ENCODE measurements around the gene EMSY. TPM values are rescaled to one million over a fixed set of nuclear protein-coding genes. Genes with fewer than 3 reads are reported as not detected.

Gene EMSY
- total and polyA plus RNA-seq, 2 of the 13 experiments (the other 11 are each of a cell fraction or from before 2014, with no cell fraction given), result 11.6 to 18.5 TPM

- FAIRE-seq, result no peak
- WGBS (ENCODE audit: low lambda C conversion rate), result 63% methylated on average over 4 of the region's 4 CpGs
Measured at GRCh38 chr11:76524461-76524860, 79.6 kb downstream of the EMSY start.

More at GRCh38 chr11:76524461-76524860, 79.6 kb downstream of the EMSY start:
- peaks cover 1 to 16% of the 10 kb centered on the region in 2 experiments; a peak in 2 of 5 replicates for H3K36me3 ChIP-seq (replicated peaks in 1 of 2; ENCODE audit: control insufficient read depth in 1 of 2, insufficient read depth in 2 of 2, low read length in 2 of 2)
- no peaks in the 10 kb centered on the region for H3K27me3 ChIP-seq (ENCODE audit: control insufficient read depth in 1 of 2, insufficient read depth in 2 of 2, low read length in 2 of 2)
- H3K4me2 ChIP-seq (ENCODE audit: low read depth, low read length), result peak overlapping the region; percentile 36; the same call in 1 of the 2 replicates
- peaks cover 51% of the 10 kb centered on the region for H3K4me1 ChIP-seq (ENCODE audit: insufficient read depth, low read length)
- no TSS peak for BruUV-seq (replicated peaks)
- ChIA-PET POLR2A (no interaction called here), CTCF (ENCODE audit: low intra/inter-chr PET ratio, low total read pairs) (no interaction called here)
- intact Hi-C loops (cut with micrococcal nuclease; ENCODE audit: unreplicated experiment), result no loop called here
- H3K9ac ChIP-seq (ENCODE audit: insufficient read depth, low read depth, low read length), result no peak overlapping the region
- DNase-seq (ENCODE audit: low spot score), result peak; percentile 36
- no peaks in the 10 kb centered on the region for H3K9me3 ChIP-seq (ENCODE audit: low read length)
- ATAC-seq, result peak; percentile 17; the same call in 1 of the 3 replicates
- in situ Hi-C loops (cut with HindIII; ENCODE audit: extremely low pct_ligation_motif_present, low pct_unique_long_range_greater_than_20kb), result no loop called here
- peak overlapping the region; percentile 27 for H3K27ac ChIP-seq (ENCODE audit: extremely low read length, insufficient read depth, low read length)
- H3K79me2 ChIP-seq (ENCODE audit: insufficient read depth, low read length), result no peaks in the 10 kb centered on the region
- H3K4me3 ChIP-seq (replicated peaks in 1 of 3; ENCODE audit: insufficient read depth in 1 of 3, low read depth in 2 of 3, low read length in 3 of 3), result no peak overlapping the region
- TF ChIP-seq PRPF4 (IDR thresholded peaks at IDR 0.05; ENCODE audit: low read depth, low read length, poor library complexity, severe bottlenecking) (no peak), ZFP36L1 (CRISPR knock-in tag; IDR thresholded peaks at IDR 0.05) (no peak), YEATS4 (CRISPR knock-in tag; IDR thresholded peaks at IDR 0.05; ENCODE audit: borderline replicate concordance) (no peak), KDM3A (CRISPR knock-in tag; IDR thresholded peaks at IDR 0.05; ENCODE audit: low read depth) (no peak), NFE2 (CRISPR knock-in tag; IDR thresholded peaks at IDR 0.05) (no peak), ZFYVE20 (CRISPR knock-in tag; IDR thresholded peaks at IDR 0.05; ENCODE audit: borderline replicate concordance, low read depth) (no peak), ZNF138 (CRISPR knock-in tag; IDR thresholded peaks at IDR 0.05; ENCODE audit: low read depth) (no peak), ZFP82 (CRISPR knock-in tag; IDR thresholded peaks at IDR 0.05; ENCODE audit: borderline replicate concordance) (no peak), POGZ (CRISPR knock-in tag; IDR thresholded peaks at IDR 0.05) (no peak), GATAD1 (CRISPR knock-in tag; IDR thresholded peaks at IDR 0.05) (no peak), ZBTB7A (CRISPR knock-in tag; IDR thresholded peaks at IDR 0.05) (no peak)
- TF ChIP-seq, protein P1, sequence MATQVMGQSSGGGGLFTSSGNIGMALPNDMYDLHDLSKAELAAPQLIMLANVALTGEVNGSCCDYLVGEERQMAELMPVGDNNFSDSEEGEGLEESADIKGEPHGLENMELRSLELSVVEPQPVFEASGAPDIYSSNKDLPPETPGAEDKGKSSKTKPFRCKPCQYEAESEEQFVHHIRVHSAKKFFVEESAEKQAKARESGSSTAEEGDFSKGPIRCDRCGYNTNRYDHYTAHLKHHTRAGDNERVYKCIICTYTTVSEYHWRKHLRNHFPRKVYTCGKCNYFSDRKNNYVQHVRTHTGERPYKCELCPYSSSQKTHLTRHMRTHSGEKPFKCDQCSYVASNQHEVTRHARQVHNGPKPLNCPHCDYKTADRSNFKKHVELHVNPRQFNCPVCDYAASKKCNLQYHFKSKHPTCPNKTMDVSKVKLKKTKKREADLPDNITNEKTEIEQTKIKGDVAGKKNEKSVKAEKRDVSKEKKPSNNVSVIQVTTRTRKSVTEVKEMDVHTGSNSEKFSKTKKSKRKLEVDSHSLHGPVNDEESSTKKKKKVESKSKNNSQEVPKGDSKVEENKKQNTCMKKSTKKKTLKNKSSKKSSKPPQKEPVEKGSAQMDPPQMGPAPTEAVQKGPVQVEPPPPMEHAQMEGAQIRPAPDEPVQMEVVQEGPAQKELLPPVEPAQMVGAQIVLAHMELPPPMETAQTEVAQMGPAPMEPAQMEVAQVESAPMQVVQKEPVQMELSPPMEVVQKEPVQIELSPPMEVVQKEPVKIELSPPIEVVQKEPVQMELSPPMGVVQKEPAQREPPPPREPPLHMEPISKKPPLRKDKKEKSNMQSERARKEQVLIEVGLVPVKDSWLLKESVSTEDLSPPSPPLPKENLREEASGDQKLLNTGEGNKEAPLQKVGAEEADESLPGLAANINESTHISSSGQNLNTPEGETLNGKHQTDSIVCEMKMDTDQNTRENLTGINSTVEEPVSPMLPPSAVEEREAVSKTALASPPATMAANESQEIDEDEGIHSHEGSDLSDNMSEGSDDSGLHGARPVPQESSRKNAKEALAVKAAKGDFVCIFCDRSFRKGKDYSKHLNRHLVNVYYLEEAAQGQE (IDR thresholded peaks at IDR 0.05; ENCODE audit: borderline replicate concordance in 1 of 2, low read depth in 1 of 2, low read length in 2 of 2), result no peak
- no peak overlapping the region for H2AFZ ChIP-seq (ENCODE audit: low read length)
- no peaks in the 10 kb centered on the region; the same call in 1 of the 2 replicates for H4K20me1 ChIP-seq (ENCODE audit: insufficient read depth, low read length)
